K562 (cell line): ENCODE measurements around the gene ANKH. TPM values are rescaled to one million over a fixed set of nuclear protein-coding genes. Genes with fewer than 3 reads are reported as not detected.

Source experiments
- ATAC-seq: fragments of 200-7000 bp; cut with Tn5 transposase; 3 replicates; pipeline ENCODE4 v1.9.1; 2020; ENCODE audit warnings: moderate library complexity
- BruUV-seq: library from RNA; stranded (reverse); fragments of 400-500 nt; replicated peaks from 2 replicates; lab custom pipeline; 2021; lab: Mats Ljungman, UMichigan
- CTCF ChIA-PET: fragments of 300-600 bp; formaldehyde crosslinking; extraction: SDS; loops from one replicate; lab custom pipeline; 2021; ENCODE audit warnings: low intra/inter-chr PET ratio; lab: Yijun Ruan, JAX
- POLR2A ChIA-PET: fragments of 300-600, 350-650 bp; sonication (Branson Sonifier 250); formaldehyde crosslinking; extraction: SDS; loops from one replicate; lab custom pipeline; 2021; ENCODE audit warnings: antibody characterized with exemption, inconsistent platforms; lab: Yijun Ruan, JAX
- DNase-seq, 4 experiments: peaks; one replicate each; pipeline versions ENCODE4 v3.0.0 to v3.0.0-alpha.2; 2011 to 2018; ENCODE audit warnings: low spot score in 3 of 4, mixed read lengths in 3 of 4; ENCODE audit errors: extremely low read depth in 1 of 4
- FAIRE-seq: peaks from 2 replicates; lab custom pipeline; 2011; peaks lifted over from hg19 to GRCh38; lab: Jason Lieb, UNC
- H2AFZ ChIP-seq: 2 replicates; pipeline ENCODE4 v1.6.0; 2011; ENCODE audit warnings: low read depth, low read length, control low read depth, inconsistent platforms
- H3K27ac ChIP-seq: fragments of 200-600 bp; 3 replicates; pipeline ENCODE4 v1.8.0; 2011; ENCODE audit warnings: low read depth, mild to moderate bottlenecking, control low read depth, inconsistent platforms, low read length, moderate library complexity, mixed read lengths; ENCODE audit errors: extremely low read depth
- H3K27me3 ChIP-seq, 2 experiments: fragments of 300-600 bp in 1 of 2; 2 replicates in 1 of 2; 3 replicates in 1 of 2; pipeline versions ENCODE4 v1.6.0 to v1.8.0; 2011; ENCODE audit warnings: inconsistent platforms in 2 of 2, low read length in 2 of 2, mild to moderate bottlenecking in 1 of 2, mixed read lengths in 1 of 2, moderate library complexity in 1 of 2; ENCODE audit not compliant: control insufficient read depth in 2 of 2, insufficient read depth in 2 of 2
- H3K36me3 ChIP-seq: fragments of 300-600 bp; 3 replicates; pipeline ENCODE4 v1.8.0; 2011; ENCODE audit warnings: mild to moderate bottlenecking, low read length, inconsistent platforms; ENCODE audit not compliant: control insufficient read depth, insufficient read depth
- H3K4me1 ChIP-seq, 2 experiments: fragments of 200-600 bp in 1 of 2; replicated peaks in 1 of 2; 2 replicates in 1 of 2; 3 replicates in 1 of 2; pipeline versions ENCODE4 v1.5.1 to v1.8.0; 2011; ENCODE audit warnings: inconsistent platforms in 2 of 2, low read length in 2 of 2, mild to moderate bottlenecking in 1 of 2, mixed read lengths in 1 of 2, moderate library complexity in 1 of 2; ENCODE audit not compliant: control insufficient read depth in 2 of 2, insufficient read depth in 2 of 2
- H3K4me2 ChIP-seq: 2 replicates; pipeline ENCODE4 v1.6.1; 2011; ENCODE audit warnings: low read length, control low read depth, inconsistent platforms, mixed read lengths; ENCODE audit not compliant: insufficient read depth
- H3K4me3 ChIP-seq: fragments of 200-600 bp; sonication (generic), shearing (Covaris generic); 2 replicates; pipeline ENCODE4 v1.5.1; 2016; ENCODE audit warnings: control low read depth, inconsistent platforms
- H3K79me2 ChIP-seq: fragments of 200-600 bp; 3 replicates; pipeline ENCODE4 v1.8.0; 2011; ENCODE audit warnings: low read length, inconsistent platforms; ENCODE audit not compliant: control insufficient read depth, insufficient read depth
- H3K9ac ChIP-seq, 2 experiments: 2 replicates each; pipeline versions ENCODE4 v1.6.0 to v1.6.1; 2011; ENCODE audit warnings: low read depth in 2 of 2, low read length in 2 of 2, control low read depth in 1 of 2, inconsistent platforms in 1 of 2, mild to moderate bottlenecking in 1 of 2, mixed read lengths in 1 of 2; ENCODE audit not compliant: insufficient read depth in 1 of 2
- H3K9me1 ChIP-seq: one replicate; pipeline ENCODE4 v1.6.0; 2011; ENCODE audit warnings: inconsistent platforms, mild to moderate bottlenecking, low read length, moderate library complexity; ENCODE audit not compliant: control insufficient read depth, insufficient read depth
- H3K9me3 ChIP-seq: replicated peaks from 2 replicates; pipeline ENCODE4 v1.5.1; 2011; ENCODE audit warnings: low read depth, low read length, inconsistent platforms; ENCODE audit not compliant: control insufficient read depth, insufficient read depth
- H4K20me1 ChIP-seq: replicated peaks from 2 replicates; pipeline ENCODE4 v1.6.1; 2011; ENCODE audit warnings: low read length, inconsistent platforms, mixed read lengths; ENCODE audit not compliant: control insufficient read depth, insufficient read depth
- CHCHD3 ChIP-seq: fragments of 250-450 bp; sonication (Bioruptor Pico); IDR thresholded peaks from 2 replicates; pipeline ENCODE4 v2.1.2; 2022; ENCODE audit warnings: mild to moderate bottlenecking
- ELF1 ChIP-seq: fragments of 200-800 bp; sonication (Bioruptor generic); IDR thresholded peaks from 2 replicates; pipeline ENCODE4 v1.6.1; 2016; ENCODE audit warnings: missing genetic modification characterization, missing compliant biosample characterization
- KDM2B ChIP-seq: fragments of 250-450 bp; sonication (Bioruptor Pico); IDR thresholded peaks from 2 replicates; pipeline ENCODE4 v1.8.0; 2021; ENCODE audit warnings: mild to moderate bottlenecking, moderate library complexity
- SPI1 ChIP-seq: IDR thresholded peaks from 2 replicates; pipeline ENCODE4 v1.6.1; 2011; ENCODE audit warnings: low read depth, low read length, control low read depth, borderline replicate concordance
- in situ Hi-C: fragments of 300-500 bp; cut with MboI; formaldehyde crosslinking; loops from 4 replicates; pipeline ENCODE4 v1.15.0; 2018; ENCODE audit warnings: inconsistent platforms, mixed read lengths
- intact Hi-C: fragments of 100-400 bp; cut with micrococcal nuclease; formaldehyde crosslinking; loops from 2 replicates; pipeline ENCODE4 v1.14.2; 2022
- polyA plus RNA-seq, 8 experiments: library from polyadenylated mRNA; depleted of rRNA in 4 of 8; stranded (reverse) in 5 of 8; unstranded in 3 of 8; fragments of >200 nt; fragmentation: Nextera tagmentation in 2 of 8; fragmentation: Illumina TruSeq in 1 of 8; extraction: Ambion mirVana in 2 of 8; extraction: Trizol in 1 of 8; gene quantifications; 2 replicates each; pipeline versions ENCODE4 v1.2.1 to v1.2.3, GENCODE V29; 2011 to 2014; ENCODE audit warnings: inconsistent platforms in 1 of 8, missing spikeins in 1 of 8
- total RNA-seq, 7 experiments: library from RNA; depleted of rRNA in 6 of 7; stranded (reverse); fragments of >200 nt in 6 of 7; fragmentation: Illumina TruSeq in 2 of 7; extraction: Trizol in 2 of 7; gene quantifications; 2 replicates each; pipeline versions ENCODE4 v1.2.1 to v1.2.3, GENCODE V29; 2011 to 2021; ENCODE audit warnings: low replicate concordance in 1 of 7
- TF ChIP-seq, protein P1 (sequence below): fragments of 450-650 bp; IDR thresholded peaks from 2 replicates; pipeline ENCODE4 v1.6.1; 2016; ENCODE audit warnings: mild to moderate bottlenecking

ANKH gene
- total and polyA plus RNA-seq, 9 of the 15 experiments (the other 6 are each of a cell fraction or from before 2014, with no cell fraction given) = 0.79 to 12.2 (median 4.5) TPM

DNA sequence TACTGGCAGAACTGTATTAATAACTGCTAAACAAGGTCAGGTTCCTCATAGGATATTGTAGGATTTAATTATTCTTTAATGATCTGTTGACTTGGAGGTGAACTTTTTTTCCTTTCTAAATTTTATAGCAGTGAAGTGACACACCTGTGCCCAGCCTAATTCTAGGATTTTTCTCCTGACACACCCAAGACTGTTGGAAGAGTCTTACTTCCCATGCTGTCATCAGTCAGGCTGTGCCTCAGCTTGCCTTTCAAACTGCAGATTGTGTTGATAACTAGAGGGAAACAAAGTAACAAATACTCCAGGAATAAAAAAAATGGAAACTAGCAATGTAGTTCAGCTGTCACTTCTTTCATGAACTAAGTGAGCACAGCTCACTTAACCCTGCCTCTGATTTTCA lies 185.1 kb downstream of the ANKH start:
- CTCF ChIA-PET = interaction anchor here (1.3 kb wide), 1 partner anchor 327 kb away, joined by 4 read pairs; no protein-coding TSS in a partner anchor

More for the DNA sequence above, 185.1 kb downstream of the ANKH start:
- in situ Hi-C loops = no loop called here
- Histone ChIP-seq H3K9ac (no peak overlapping the region), H3K4me3 (no peak overlapping the region), H3K9me3 (no peaks in the 10 kb centered on the region), H3K27me3 (no peaks in the 10 kb centered on the region), H3K36me3 (peaks cover 93% of the 10 kb centered on the region), H3K4me1 (no peaks in the 10 kb centered on the region), H3K4me2 (no peak overlapping the region), H4K20me1 (no peaks in the 10 kb centered on the region), H3K27ac (no peak overlapping the region), H2AFZ (no peak overlapping the region), H3K79me2 (no peaks in the 10 kb centered on the region; the same call in 2 of the 3 replicates), H3K9me1 (no peaks in the 10 kb centered on the region)
- FAIRE-seq (no peak), DNase-seq (no peak), ATAC-seq (no peak)
- TF ChIP-seq SPI1 (no peak), ELF1 (tag) (no peak), KDM2B (no peak), CHCHD3 (CRISPR knock-in tag) (no peak)
- TF ChIP-seq, protein P1, sequence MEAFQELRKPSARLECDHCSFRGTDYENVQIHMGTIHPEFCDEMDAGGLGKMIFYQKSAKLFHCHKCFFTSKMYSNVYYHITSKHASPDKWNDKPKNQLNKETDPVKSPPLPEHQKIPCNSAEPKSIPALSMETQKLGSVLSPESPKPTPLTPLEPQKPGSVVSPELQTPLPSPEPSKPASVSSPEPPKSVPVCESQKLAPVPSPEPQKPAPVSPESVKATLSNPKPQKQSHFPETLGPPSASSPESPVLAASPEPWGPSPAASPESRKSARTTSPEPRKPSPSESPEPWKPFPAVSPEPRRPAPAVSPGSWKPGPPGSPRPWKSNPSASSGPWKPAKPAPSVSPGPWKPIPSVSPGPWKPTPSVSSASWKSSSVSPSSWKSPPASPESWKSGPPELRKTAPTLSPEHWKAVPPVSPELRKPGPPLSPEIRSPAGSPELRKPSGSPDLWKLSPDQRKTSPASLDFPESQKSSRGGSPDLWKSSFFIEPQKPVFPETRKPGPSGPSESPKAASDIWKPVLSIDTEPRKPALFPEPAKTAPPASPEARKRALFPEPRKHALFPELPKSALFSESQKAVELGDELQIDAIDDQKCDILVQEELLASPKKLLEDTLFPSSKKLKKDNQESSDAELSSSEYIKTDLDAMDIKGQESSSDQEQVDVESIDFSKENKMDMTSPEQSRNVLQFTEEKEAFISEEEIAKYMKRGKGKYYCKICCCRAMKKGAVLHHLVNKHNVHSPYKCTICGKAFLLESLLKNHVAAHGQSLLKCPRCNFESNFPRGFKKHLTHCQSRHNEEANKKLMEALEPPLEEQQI = no peak
- intact Hi-C loops = loop anchor here (5.0 kb wide), 1 partner anchor 41 kb away; no protein-coding TSS in a partner anchor
- POLR2A ChIA-PET = interaction anchor here (0.7 to 1.4 kb wide), 3 partner anchors 9 to 15 kb away, joined by 3 to 6 read pairs (median 6); no protein-coding TSS in a partner anchor
- no TSS peak for BruUV-seq
